ENCODE results near the gene PPFIA1. TPM values are rescaled to one million over a fixed set of nuclear protein-coding genes. Genes with fewer than 3 reads are reported as not detected.
A peak's percentile ranks its signal among the peaks of the same experiment; 100 is the strongest.

Gene PPFIA1
- total and polyA plus RNA-seq, 2 of the 13 experiments (the other 11 are each of a cell fraction or from before 2014, with no cell fraction given) = 29.9 to 45.2 TPM

DNA sequence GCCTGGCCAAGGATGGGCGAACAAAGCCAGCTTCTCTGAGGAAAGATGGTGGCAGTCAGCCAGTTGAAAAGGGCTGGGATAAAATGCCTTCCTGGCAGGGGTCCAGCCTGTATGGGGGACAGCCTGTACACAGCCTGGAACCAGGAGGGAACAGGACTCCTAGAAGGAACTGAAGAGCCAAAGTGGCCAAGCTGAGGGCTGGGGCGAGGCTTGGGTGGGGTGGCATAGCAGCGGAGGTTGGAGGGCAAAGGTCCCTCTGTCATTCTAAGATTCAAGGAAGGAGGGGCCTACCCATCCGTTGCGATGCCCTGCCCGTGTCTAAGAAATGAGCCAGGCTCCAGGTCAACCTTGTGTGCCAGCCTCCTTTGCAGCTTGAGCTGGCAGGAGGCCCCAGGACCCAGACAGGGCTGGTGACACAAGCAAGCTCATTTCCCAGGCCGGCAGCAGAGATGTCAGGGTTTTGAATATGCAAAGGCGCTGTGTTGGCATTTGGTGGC, 44.8 kb upstream of the PPFIA1 start (continued):
- TF ChIP-seq, protein P1, sequence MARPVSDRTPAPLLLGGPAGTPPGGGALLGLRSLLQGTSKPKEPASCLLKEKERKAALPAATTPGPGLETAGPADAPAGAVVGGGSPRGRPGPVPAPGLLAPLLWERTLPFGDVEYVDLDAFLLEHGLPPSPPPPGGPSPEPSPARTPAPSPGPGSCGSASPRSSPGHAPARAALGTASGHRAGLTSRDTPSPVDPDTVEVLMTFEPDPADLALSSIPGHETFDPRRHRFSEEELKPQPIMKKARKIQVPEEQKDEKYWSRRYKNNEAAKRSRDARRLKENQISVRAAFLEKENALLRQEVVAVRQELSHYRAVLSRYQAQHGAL (CRISPR knock-in tag; IDR thresholded peaks at IDR 0.05; ENCODE audit: not compliant biosample characterization) = no peak
- TF ChIP-seq ZNF496 (CRISPR knock-in tag; IDR thresholded peaks at IDR 0.05; ENCODE audit: insufficient replicate concordance) = no peak

DNA sequence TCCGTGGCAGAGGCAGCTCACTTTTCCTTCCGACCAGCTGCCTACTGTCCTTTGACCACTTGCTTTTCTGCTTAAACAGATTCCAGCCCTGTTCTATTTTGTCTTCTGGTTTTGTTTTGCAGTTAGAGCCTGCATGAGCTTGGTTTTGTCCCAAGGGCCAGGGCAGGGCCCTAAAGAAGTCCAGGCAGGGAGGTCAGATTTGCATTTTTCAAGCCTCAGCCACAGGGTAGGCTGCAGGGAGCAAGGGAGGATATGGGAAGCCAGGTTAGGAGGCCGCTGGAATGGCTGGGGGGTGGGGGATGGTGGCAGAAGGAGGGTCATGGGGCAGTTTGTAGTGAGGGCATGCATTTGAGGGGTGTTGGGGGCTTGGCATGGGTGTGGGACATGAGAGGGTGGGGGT, 44.3 kb upstream of the PPFIA1 start:
- BruUV-seq (replicated peaks) = no TSS peak
- H2AFZ ChIP-seq (ENCODE audit: low read length) = no peak overlapping the region
- H3K4me2 ChIP-seq (ENCODE audit: low read depth, low read length) = no peak overlapping the region
- WGBS (ENCODE audit: low lambda C conversion rate) = 14% methylated on average over 3 of the region's 3 CpGs
- H3K4me1 ChIP-seq (ENCODE audit: insufficient read depth, low read length) = peaks cover 21% of the 10 kb centered on the region
- no peaks in the 10 kb centered on the region for H3K9me3 ChIP-seq (ENCODE audit: low read length)
- H4K20me1 ChIP-seq (ENCODE audit: insufficient read depth, low read length) = no peaks in the 10 kb centered on the region
- no peaks in the 10 kb centered on the region for H3K79me2 ChIP-seq (ENCODE audit: insufficient read depth, low read length)
- peaks cover 5 to 17% of the 10 kb centered on the region in 2 experiments for H3K27me3 ChIP-seq (ENCODE audit: control insufficient read depth in 1 of 2, insufficient read depth in 2 of 2, low read length in 2 of 2)
- in situ Hi-C loops (cut with HindIII; ENCODE audit: extremely low pct_ligation_motif_present, low pct_unique_long_range_greater_than_20kb) (no loop called here), intact Hi-C loops (cut with micrococcal nuclease; ENCODE audit: unreplicated experiment) (no loop called here)
- H3K9ac ChIP-seq (ENCODE audit: insufficient read depth, low read depth, low read length) = no peak overlapping the region
- no peak for FAIRE-seq
- DNase-seq (ENCODE audit: low spot score) = no peak
- POLR2A ChIA-PET = no interaction called here
- peak; percentile 35; the same call in 2 of the 3 replicates for ATAC-seq
- no peak overlapping the region for H3K4me3 ChIP-seq (replicated peaks in 1 of 3; ENCODE audit: insufficient read depth in 1 of 3, low read depth in 2 of 3, low read length in 3 of 3)
- no peak overlapping the region for H3K27ac ChIP-seq (ENCODE audit: extremely low read length, insufficient read depth, low read length)
- CTCF ChIA-PET (ENCODE audit: low intra/inter-chr PET ratio, low total read pairs) = no interaction called here
- no peaks in the 10 kb centered on the region for H3K36me3 ChIP-seq (replicated peaks in 1 of 2; ENCODE audit: control insufficient read depth in 1 of 2, insufficient read depth in 2 of 2, low read length in 2 of 2)
- TF ChIP-seq HDAC6 (IDR thresholded peaks at IDR 0.05; ENCODE audit: low read depth, low read length) (no peak), IRF2 (CRISPR knock-in tag; IDR thresholded peaks at IDR 0.05) (no peak), SRSF9 (IDR thresholded peaks at IDR 0.05; ENCODE audit: borderline replicate concordance, insufficient read depth, low read depth, low read length, poor library complexity, severe bottlenecking) (no peak), HHEX (CRISPR knock-in tag; IDR thresholded peaks at IDR 0.05) (no peak), RFXAP (CRISPR knock-in tag; IDR thresholded peaks at IDR 0.05; ENCODE audit: borderline replicate concordance) (no peak), ZNF33A (CRISPR knock-in tag; IDR thresholded peaks at IDR 0.05; ENCODE audit: borderline replicate concordance) (no peak), ZFP36L2 (CRISPR knock-in tag; IDR thresholded peaks at IDR 0.05) (no peak), NFE2 (CRISPR knock-in tag; IDR thresholded peaks at IDR 0.05) (no peak), ZFAT (CRISPR knock-in tag; conservative IDR thresholded peaks at IDR 0.05) (no peak), ZNF263 (CRISPR knock-in tag; IDR thresholded peaks at IDR 0.05) (no peak)
- TF ChIP-seq, protein P2, sequence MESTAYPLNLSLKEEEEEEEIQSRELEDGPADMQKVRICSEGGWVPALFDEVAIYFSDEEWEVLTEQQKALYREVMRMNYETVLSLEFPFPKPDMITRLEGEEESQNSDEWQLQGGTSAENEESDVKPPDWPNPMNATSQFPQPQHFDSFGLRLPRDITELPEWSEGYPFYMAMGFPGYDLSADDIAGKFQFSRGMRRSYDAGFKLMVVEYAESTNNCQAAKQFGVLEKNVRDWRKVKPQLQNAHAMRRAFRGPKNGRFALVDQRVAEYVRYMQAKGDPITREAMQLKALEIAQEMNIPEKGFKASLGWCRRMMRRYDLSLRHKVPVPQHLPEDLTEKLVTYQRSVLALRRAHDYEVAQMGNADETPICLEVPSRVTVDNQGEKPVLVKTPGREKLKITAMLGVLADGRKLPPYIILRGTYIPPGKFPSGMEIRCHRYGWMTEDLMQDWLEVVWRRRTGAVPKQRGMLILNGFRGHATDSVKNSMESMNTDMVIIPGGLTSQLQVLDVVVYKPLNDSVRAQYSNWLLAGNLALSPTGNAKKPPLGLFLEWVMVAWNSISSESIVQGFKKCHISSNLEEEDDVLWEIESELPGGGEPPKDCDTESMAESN (CRISPR knock-in tag; conservative IDR thresholded peaks at IDR 0.05) = no peak
- TF ChIP-seq, protein P3, sequence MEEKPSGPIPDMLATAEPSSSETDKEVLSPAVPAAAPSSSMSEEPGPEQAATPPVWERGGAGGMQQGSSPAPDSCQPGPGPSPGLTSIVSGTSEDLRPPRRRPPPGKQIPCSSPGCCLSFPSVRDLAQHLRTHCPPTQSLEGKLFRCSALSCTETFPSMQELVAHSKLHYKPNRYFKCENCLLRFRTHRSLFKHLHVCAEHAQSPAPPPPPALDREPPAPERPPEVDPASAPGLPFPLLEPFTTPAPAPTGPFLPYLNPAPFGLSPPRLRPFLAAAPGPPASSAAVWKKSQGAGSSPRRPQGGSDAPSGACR (CRISPR knock-in tag; IDR thresholded peaks at IDR 0.05) = no peak
- TF ChIP-seq, protein P4, sequence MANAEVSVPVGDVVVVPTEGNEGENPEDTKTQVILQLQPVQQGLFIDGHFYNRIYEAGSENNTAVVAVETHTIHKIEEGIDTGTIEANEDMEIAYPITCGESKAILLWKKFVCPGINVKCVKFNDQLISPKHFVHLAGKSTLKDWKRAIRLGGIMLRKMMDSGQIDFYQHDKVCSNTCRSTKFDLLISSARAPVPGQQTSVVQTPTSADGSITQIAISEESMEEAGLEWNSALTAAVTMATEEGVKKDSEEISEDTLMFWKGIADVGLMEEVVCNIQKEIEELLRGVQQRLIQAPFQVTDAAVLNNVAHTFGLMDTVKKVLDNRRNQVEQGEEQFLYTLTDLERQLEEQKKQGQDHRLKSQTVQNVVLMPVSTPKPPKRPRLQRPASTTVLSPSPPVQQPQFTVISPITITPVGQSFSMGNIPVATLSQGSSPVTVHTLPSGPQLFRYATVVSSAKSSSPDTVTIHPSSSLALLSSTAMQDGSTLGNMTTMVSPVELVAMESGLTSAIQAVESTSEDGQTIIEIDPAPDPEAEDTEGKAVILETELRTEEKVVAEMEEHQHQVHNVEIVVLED (CRISPR knock-in tag; IDR thresholded peaks at IDR 0.05; ENCODE audit: borderline replicate concordance) = no peak

All from HepG2 (cell line).